DMS 273 treated with DMSO at 0.1 percent for 48 hours (cell line): ENCODE results near the gene HDAC4.

ENCODE experiments used
- DNase-seq: peaks from one replicate; lab custom pipeline; 2025; lab: John Stamatoyannopoulos, UW

Gene HDAC4

DNA sequence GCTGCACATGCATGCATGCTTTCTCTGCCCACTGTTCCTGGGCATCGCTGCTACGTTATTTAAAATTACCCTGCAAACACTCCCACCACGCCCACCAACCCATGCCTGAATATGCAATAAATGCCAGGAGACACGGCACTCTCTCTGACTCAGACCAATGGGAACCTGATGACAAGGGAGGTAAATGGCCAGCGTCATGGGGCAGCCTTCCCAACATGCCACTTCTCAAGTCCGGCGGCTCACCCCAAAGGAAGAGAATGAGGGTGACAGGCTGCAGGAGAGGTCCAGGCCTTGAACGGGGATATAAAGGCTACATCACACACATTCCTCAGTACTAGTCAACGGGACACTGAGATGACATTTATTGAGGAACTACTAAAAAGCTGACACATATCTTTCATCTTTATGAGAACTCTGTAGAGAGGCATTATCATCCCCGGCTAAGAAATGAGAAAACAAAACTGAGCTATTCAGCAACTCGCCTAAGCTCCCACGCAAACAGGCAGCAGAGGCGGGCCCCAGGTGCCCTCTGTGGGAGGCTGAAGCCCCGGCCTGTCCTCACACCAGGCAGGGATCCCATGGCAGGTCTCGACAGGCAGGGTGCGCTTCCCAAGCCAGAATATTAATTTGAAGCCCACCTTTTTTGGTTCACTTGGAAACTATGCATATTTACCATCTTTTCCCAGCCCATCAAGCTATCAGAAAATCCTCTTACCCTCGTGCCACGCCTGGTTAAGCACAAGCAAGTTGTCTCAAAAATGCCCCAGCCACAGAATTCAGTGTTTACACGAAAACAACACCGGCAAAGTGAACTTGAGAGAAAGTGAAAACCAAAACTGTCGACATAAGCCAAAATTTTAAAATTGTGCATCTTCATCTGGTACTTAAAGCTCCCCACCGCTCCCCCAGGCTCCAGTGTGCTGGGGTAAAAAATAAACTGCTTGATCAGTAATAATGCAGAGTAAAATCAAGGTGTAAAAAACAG, 166.3 kb downstream of the HDAC4 start:
- no peak for DNase-seq

- DNase-seq: no peak
These were observed 167.2 kb downstream of the HDAC4 start for GRCh38 chr2:239233576-239233975.

DNA sequence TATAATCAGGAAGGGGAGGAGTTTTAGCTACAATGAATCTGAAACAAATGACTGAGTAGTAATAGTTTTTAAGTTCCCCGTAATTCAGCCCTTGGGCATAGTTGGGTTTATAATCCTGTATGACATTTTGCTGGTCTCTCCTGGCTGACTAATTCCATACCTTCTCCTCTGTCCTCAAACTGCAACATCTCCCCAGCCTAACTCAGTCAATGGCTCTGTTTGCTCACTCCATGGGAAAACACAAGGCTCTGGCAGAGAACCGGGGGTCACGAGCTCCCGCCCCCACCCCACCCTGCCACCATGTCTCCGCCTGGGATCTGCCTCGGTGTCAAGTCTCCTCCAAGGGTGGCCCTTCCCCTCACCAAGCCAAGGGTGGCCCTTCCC, 168.6 kb downstream of the HDAC4 start:
- no peak for DNase-seq

DNA sequence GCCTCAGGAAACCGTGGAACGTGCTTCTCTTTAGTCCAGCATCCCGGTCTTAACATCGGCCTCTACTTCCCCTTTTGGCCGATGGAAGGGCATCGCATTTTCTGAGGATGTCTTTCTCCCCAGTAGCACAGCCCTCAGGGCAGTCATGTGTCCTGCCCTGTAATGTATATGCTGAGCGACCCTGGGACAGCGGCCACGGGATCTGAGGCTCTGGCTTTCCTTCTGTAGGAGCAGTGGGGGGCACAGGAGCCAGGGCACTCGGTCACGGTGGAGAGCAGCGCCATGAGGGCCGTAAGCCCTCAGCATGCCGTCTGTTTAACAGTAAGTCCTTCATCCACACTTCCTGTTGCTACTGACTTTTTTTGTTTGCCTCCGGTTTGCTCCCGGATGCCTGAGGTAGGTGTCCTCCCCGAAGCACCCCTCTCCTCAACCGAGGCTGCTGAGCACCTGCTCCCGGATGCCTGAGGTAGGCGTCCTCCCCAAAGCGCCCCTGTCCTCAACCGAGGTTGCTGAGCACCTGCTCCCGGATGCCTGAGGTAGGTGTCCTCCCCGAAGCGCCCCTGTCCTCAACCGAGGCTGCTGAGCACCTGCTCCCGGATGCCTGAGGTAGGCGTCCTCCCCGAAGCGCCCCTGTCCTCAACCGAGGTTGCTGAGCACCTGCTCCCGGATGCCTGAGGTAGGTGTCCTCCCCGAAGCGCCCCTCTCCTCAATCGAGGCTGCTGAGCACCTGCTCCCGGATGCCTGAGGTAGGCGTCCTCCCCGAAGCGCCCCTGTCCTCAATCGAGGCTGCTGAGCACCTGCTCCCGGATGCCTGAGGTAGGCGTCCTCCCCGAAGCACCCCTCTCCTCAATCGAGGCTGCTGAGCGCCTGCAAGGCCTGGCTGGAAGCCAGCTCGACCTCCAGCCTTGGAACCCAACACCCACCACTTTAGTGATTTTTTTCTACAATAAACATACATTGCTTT, 169.3 kb downstream of the HDAC4 start:
- no peak for DNase-seq

GRCh38 chr2:239230318-239231052, 170.3 kb downstream of the HDAC4 start:
- no peak for DNase-seq

DNA sequence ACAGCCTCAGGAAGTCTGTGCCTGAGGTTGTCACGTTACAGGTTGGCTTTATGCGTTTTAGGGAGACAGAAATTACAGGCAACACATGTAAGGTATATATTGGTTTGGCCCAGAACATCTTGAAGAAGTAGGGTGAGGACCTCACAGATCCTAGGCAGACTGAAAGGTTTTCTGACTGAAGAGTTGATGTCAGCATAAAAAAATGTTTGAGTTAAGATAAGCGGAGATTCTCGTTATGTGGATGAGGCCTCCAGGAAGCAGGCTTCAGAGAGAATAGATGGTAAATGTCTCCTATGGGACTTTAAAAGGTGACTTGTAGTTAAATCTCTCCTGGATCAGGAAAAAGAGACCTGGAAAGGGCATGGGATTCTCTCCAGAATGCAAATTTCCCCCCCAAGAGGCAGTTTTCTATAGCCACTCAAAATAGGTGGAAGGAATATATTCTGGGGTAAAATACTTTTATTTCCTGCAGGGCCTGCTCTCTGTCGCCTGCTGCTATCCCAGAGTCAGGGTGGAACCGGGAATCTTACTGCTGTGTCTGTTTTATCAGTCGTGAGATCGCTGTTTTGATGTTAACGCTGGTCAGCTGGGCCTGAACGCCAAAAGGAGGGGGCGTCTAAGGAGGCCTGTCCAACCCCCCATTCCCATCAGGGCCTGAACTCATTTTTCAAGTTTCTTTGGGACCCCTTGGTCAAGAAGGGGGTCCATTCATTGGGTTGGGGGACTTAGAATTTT, 171.1 kb downstream of the HDAC4 start:
- no peak for DNase-seq

DNA sequence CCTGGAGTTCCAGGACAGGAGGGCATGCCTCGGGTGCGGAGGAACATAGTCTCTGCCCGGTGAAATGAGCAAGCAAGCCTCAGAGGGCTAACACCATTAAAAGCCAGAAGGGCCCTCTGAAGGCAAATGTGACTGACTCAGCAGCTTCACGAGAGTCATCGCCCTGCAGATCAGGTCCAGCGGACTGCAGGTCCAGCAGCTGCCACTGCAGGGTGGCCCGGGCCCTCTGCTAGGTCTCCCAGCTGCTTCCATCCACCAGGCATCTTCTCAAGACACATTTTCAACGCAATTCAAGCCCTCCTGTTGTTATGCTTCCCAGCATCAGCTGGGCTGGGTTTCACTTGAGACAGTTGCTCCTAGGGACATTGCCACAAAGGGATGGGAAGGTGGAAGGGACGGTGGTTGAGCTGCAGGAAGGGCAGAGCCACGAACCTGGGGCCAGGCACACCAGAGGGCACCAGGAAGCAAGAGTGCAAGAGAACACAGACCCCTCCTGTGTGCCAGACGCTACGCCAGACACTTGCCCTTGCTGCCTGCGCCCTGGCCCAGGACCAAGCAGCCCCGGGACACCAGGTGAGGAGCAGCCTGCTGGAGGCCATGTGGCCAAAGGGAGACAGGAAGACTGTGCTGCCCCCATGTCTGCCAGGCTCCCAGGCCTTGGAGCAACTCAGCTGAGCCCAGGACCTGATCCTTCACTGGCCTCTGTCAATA, 173.0 kb downstream of the HDAC4 start:
- peak; percentile 8 for DNase-seq

DNA sequence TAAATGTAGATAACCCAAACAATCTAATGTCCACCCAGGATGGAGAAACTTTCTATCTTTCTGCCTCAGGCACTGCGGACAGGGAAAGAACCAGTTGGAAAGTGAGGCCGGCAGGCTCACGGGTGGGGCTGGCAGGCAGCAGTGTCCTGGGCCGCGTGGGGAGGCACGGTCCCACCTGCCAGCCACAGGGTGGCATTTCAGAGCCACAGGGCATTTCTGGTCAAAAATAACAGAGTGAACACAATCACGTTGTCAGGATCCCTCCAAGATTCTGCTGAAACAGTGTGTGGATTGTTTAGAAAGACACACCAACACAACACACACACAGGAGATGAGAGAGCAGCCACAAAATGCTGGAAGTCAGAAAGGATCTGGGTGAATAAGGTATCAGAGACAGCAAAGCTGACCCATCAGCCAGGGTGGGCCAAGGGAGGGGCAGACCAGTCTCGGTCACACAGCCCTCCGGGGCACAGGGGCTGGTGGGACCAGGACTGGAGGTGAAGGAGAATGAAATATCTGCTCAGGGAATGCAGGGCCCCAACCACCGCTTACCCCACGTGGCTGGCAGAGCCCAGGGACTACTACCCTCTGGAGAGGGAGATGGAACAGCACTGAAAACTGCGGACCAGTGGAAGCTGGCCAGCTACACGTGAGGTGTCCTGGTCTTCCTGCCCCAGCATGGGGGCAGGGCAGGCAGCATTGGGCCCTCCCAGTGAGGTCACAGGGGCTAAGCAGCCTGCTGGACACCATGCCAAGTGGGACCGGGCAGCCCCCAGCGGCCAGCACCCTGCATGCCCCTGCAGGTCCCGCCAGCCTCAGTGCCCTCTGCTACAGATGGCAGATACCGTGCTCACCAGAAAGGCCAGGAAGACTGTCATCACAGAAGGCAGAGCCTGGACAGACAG, 173.9 kb downstream of the HDAC4 start:
- DNase-seq: no peak

DNA sequence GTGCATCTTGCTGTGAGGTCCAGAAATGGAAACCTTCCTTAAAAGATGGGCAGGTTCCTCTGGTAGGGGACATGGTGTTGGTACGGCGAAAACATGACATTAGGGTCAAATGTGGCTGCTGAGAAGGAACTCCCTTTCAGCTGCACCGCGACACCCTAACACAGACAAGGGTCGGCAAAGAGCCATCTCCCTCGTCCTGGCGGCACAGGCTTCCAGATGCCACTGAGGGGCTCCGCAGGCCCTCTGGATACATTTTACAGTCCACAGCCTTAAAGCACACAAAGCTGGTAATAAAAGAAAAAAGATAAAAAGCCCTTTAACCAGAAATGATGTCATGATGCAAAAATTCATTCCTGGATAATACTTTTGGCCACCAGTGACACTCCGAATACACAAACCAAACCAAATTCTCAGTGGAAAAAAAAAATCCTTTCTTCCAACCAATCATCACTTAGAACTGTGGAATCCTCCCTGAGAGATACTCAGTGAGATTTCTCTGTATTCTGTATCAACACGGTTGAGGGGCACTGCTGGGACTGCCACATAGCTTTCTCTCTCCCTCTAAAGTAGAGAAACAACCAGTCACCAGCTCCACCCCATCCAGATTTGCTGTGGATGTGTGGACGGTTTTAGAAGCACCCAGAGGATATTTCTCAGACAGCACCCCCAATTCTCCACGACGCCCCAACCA, 174.8 kb downstream of the HDAC4 start:
- DNase-seq: no peak

GRCh38 chr2:239225371-239225851, 175.4 kb downstream of the HDAC4 start:
- no peak for DNase-seq

DNA sequence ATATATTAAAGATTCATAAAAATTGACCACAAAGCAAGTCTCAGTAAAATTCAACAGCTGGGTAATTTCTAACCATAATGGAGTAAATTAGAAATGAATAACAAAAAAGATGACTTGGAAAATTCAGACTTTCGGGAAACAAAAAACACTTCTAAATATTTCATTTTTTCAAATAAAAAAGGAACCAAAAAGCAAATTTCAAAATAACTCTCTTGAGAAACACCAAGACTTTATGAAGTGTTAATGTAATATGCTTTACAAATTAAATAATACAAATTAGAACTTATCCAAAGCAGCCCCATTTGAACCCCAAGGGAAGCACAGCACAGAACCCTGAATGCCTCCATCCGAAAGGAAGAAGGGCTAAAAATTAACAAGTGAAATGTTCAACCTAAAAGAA, 175.9 kb downstream of the HDAC4 start:
- DNase-seq: no peak

DNA sequence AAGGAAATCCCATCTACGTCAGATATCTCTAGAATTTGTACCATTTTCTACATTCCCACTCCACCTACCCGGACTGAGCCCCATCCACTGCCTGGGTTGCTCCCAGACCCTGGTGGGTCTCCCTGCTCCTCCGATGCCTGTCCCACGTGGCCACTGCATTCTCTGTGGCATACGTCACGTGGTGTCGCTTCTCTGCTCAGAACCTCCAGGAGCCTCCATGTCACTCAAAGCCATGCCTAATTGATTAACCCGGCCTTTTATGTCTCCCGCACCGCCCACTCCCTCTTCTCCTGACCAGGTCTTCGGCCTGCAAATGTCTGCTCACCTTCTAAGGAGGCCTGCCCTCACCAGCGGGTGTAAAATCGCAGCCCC, 176.6 kb downstream of the HDAC4 start:
- DNase-seq: no peak

- DNase-seq: no peak
These were observed 177.3 kb downstream of the HDAC4 start for GRCh38 chr2:239223310-239224198.

DNA sequence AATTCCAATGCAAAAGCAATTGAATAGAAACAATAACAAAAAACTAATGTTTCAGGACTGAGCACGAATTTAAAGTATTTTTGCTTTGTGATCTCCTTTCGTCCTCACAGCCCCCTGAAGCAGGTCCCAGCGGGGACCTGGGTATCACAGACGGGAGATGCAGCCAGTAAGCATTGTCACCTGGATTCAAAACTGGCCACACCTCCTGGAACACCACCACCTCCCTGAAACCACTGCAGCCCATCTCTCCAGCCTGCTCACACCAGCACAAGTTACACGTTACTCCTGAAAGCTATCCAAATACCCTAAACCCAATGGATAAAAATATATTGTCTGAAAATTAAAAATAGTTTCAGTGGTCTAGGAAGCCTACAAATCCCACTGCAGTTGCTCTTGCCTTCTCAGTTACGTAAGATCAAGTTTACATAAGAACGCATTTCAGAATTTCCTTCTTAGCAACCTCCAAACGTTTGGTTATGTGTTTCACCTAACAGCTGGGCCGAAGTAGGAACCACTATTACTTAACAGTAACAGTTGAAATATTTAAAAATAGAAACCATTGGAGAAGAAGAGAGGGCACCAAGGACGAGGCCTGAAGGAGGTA, 178.0 kb downstream of the HDAC4 start:
- DNase-seq: no peak

GRCh38 chr2:239222312-239222660, 178.5 kb downstream of the HDAC4 start:
- DNase-seq: no peak

- DNase-seq: no peak
These were observed 179.8 kb downstream of the HDAC4 start for GRCh38 chr2:239220981-239221396.

DNA sequence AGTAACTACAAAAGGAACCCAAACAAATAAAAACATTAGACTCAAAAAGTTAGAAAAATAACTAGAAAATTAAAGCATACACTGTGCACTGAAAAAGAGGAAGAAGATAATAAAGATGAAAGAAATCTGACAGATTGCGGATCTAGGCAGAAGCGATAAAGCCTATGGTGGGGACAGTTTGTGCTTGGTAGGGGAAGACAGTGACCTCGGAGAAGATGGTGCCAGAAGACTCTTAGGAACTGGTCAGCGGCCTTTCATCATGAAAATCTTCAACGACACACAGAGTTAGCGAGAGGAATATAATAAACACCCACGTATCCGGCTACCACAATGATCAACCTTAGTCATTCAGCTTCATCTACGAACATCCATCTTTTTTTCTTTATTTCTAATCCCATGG, 180.5 kb downstream of the HDAC4 start:
- no peak for DNase-seq
